Lung (tissue), 12 donors: Measurements from ENCODE around the gene KNDC1. TPM values are rescaled to one million over a fixed set of nuclear protein-coding genes. Genes with fewer than 3 reads are reported as not detected.
A peak's percentile ranks its signal among the peaks of the same experiment; 100 is the strongest.

Experiments
- ATAC-seq: fragments of 200-7000 bp; cut with Tn5 transposase; one replicate; pipeline ENCODE4 v1.9.1; 2020; ENCODE audit warnings: moderate number of reproducible peaks; ENCODE audit not compliant: insufficient read depth, low FRiP score
- DNase-seq, 3 donors: peaks; one replicate each; pipeline ENCODE4 v3.0.0-alpha.2; 2013 to 2017
- H3K27ac ChIP-seq, 2 donors: one replicate each; pipeline ENCODE4 v1.5.1; 2013; ENCODE audit warnings: mild to moderate bottlenecking in 2 of 2, moderate library complexity in 2 of 2, control low read depth in 1 of 2, inconsistent platforms in 1 of 2, low read depth in 1 of 2, low read length in 1 of 2
- H3K27me3 ChIP-seq, 3 donors: one replicate each; pipeline ENCODE4 v1.5.1; 2013; ENCODE audit warnings: low read length in 2 of 3; ENCODE audit not compliant: control insufficient read depth in 3 of 3, insufficient read depth in 3 of 3
- H3K36me3 ChIP-seq, 4 donors: one replicate each; pipeline ENCODE4 v1.5.1; 2013; ENCODE audit warnings: low read length in 4 of 4, mild to moderate bottlenecking in 1 of 4, moderate library complexity in 1 of 4; ENCODE audit not compliant: control insufficient read depth in 4 of 4, insufficient read depth in 4 of 4
- H3K4me1 ChIP-seq, 5 donors: one replicate each; pipeline ENCODE4 v1.5.1; 2013; ENCODE audit warnings: low read length in 5 of 5, mild to moderate bottlenecking in 2 of 5, moderate library complexity in 1 of 5; ENCODE audit not compliant: control insufficient read depth in 5 of 5, insufficient read depth in 5 of 5
- H3K4me3 ChIP-seq: one replicate; pipeline ENCODE4 v1.5.1; 2013; ENCODE audit warnings: mild to moderate bottlenecking, control low read depth, moderate library complexity
- H3K9ac ChIP-seq, 2 donors: one replicate each; pipeline ENCODE4 v1.5.1; 2013; ENCODE audit warnings: low read length in 2 of 2, control low read depth in 1 of 2; ENCODE audit not compliant: insufficient read depth in 1 of 2
- H3K9me3 ChIP-seq, 4 donors: one replicate each; pipeline ENCODE4 v1.5.1; 2013; ENCODE audit warnings: low read length in 3 of 4, mild to moderate bottlenecking in 1 of 4, moderate library complexity in 1 of 4; ENCODE audit not compliant: control insufficient read depth in 4 of 4, insufficient read depth in 3 of 4
- CTCF ChIP-seq: IDR thresholded peaks from 2 replicates; pipeline ENCODE4 v1.5.1; 2012; ENCODE audit warnings: mild to moderate bottlenecking; ENCODE audit errors: control extremely low read depth, extremely low read depth
- WGBS, 2 donors: extraction: QIAGEN DNeasy Blood & Tissue Kit; methylation state at CpG; one replicate each; pipeline ENCODE4 v1.1.7; 2013; 5-methylcytosine and 5-hydroxymethylcytosine counted together
- polyA plus RNA-seq, 2 donors: library from polyadenylated mRNA; stranded (reverse); fragments of 200-250 nt; gene quantifications; one replicate each; pipeline ENCODE4 v1.2.1, GENCODE V29; 2013
- total RNA-seq, 2 donors: library from RNA; depleted of rRNA in 1 of 2; stranded (reverse); fragments of >200 nt in 1 of 2; gene quantifications; one replicate each; pipeline ENCODE4 v1.2.1, GENCODE V29; 2014 to 2021
- donor health status: control.
- donor health status: control.
- donor health status: Bipolar disorder and iron deficiency.
- donor health status: healthy.
- donor health status: DM: yes; HTN: yes; CAD: no.

Gene KNDC1
- total and polyA plus RNA-seq, 4 donors = 3.2 to 21.0 (median 6.7) TPM

DNA sequence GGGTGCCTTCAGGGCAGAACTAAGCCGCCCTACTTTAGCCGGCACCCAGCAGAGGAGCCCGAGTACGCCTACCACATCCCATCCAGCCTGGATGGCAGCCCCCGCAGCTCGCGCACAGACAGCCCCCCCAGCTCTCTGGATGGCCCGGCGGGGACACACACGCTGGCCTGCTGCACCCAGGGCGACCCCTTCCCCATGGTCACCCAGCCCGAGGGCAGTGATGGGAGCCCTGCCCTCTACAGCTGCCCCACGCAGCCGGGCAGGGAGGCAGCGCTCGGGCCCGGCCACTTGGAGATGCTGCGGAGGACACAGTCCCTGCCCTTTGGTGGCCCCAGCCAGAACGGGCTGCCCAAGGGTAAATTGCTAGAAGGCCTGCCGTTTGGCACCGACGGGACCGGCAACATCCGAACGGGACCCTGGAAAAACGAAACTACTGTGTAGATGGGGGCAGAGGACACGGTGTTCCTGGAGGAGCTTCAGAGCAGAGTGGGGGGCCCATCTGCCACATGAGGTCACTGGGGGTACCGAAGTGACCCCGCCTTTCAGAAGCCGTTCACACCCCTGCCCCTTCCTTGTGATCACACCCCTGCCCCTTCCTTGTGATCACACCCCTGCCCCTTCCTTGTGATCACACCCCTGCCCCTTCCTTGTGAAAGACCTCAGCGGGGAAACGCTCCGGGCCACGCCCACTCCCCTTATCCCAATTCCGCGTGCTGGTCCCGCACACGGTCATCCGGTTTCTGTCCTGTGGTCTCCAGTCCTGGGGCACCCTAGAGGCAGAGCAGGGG is 30.8 kb upstream of the KNDC1 start:
- Histone ChIP-seq H3K4me3 (no peak overlapping the region), H3K36me3 (no peaks in the 10 kb centered on the region), H3K27ac (no peak overlapping the region), H3K4me1 (no peaks in the 10 kb centered on the region), H3K9me3 (peaks cover 0 to 2% (median 0%) of the 10 kb centered on the region in 4 donors), H3K27me3 (peaks cover 0 to 11% (median 2%) of the 10 kb centered on the region in 3 donors), H3K9ac (no peak overlapping the region)
- 79 to 86% methylated on average over 39 of the region's 39 CpGs for WGBS, 2 donors
- ATAC-seq = no peak
- no peak for TF ChIP-seq CTCF
- peak in 1 of 3 donors; percentile 10 for DNase-seq

DNA sequence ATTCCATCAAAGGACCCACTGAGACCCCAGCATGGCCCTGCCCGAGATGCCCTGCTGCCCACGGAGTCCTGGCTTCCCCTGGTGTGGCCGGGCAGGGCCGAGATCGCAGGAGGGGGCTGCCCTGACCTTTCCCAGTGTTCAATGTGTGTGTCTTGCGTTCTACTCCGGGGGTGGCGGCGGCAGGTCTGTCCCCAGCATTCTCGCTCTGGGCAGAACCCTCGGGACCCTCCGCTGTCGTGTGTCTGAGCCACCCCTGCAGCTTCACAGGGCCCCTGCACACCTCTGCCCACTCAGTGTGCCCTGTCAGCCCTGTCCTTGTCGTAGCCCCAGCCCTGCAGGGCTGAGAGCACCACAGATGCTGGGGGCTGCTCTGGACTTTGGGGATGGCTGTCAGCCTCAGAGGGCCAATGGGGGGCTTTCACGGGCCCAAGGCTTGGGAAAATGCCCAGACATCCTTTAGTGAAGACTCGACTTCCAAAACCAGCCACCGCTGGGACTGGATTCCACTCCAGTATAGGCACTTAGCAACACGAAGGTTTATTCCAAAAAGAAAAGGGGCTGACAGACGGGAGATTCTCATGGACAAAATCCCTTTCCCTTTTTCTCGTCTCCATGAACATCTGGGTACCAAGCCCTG is 30.0 kb upstream of the KNDC1 start:
- H3K36me3 ChIP-seq = no peaks in the 10 kb centered on the region
- H3K4me1 ChIP-seq = no peaks in the 10 kb centered on the region
- no peak for DNase-seq

GRCh38 chr10:133130602-133131001 is 29.4 kb upstream of the KNDC1 start:
- H3K4me3 ChIP-seq = no peak overlapping the region
- no peak for DNase-seq
- H3K9ac ChIP-seq = no peak overlapping the region
- 87 to 92% methylated on average over 11 of the region's 11 CpGs for WGBS, 2 donors
- peaks cover 0 to 2% (median 0%) of the 10 kb centered on the region in 4 donors for H3K9me3 ChIP-seq
- ATAC-seq = no peak
- H3K27me3 ChIP-seq = peaks cover 0 to 9% (median 0%) of the 10 kb centered on the region in 3 donors
- no peaks in the 10 kb centered on the region for H3K36me3 ChIP-seq
- H3K4me1 ChIP-seq = no peaks in the 10 kb centered on the region
- no peak overlapping the region for H3K27ac ChIP-seq
- TF ChIP-seq CTCF = no peak

More for the DNA sequence above, 30.0 kb upstream of the KNDC1 start:
- TF ChIP-seq CTCF = no peak
- Histone ChIP-seq H3K9ac (no peak overlapping the region), H3K27me3 (peaks cover 0 to 9% (median 2%) of the 10 kb centered on the region in 3 donors), H3K4me3 (no peak overlapping the region), H3K27ac (no peak overlapping the region), H3K9me3 (peaks cover 0 to 2% (median 0%) of the 10 kb centered on the region in 4 donors)
- ATAC-seq = no peak
- WGBS, 2 donors = 66 to 78% methylated on average over 20 of the region's 20 CpGs
